Neural progenitor cell (in vitro differentiated cells): ENCODE measurements around the gene SPATA7. TPM values are rescaled to one million over a fixed set of nuclear protein-coding genes. Genes with fewer than 3 reads are reported as not detected.

Experiments used
- DNase-seq: peaks from one replicate; pipeline ENCODE4 v3.0.0-alpha.2; 2016; ENCODE audit warnings: low spot score
- H2AFZ ChIP-seq: fragments of 200-600 bp; sonication (generic); replicated peaks from 2 replicates; pipeline ENCODE4 v1.6.1; 2016; ENCODE audit warnings: antibody characterized with exemption
- H3F3A ChIP-seq: fragments of 200-600 bp; sonication (generic); 2 replicates; pipeline ENCODE4 v1.6.1; 2016; ENCODE audit warnings: antibody characterized with exemption, low read depth
- H3K27ac ChIP-seq: fragments of 200-600 bp; sonication (generic); 2 replicates; pipeline ENCODE4 v1.5.1; 2016; ENCODE audit warnings: mild to moderate bottlenecking
- H3K27me3 ChIP-seq: fragments of 200-600 bp; sonication (generic); 2 replicates; pipeline ENCODE4 v1.6.1; 2016; ENCODE audit warnings: mild to moderate bottlenecking, moderate library complexity
- H3K36me3 ChIP-seq: fragments of 200-600 bp; sonication (generic); 2 replicates; pipeline ENCODE4 v1.5.1; 2016
- H3K4me1 ChIP-seq: fragments of 200-600 bp; sonication (generic); 2 replicates; pipeline ENCODE4 v1.6.1; 2016; ENCODE audit warnings: mixed run types
- H3K4me2 ChIP-seq: fragments of 200-600 bp; sonication (generic); 2 replicates; pipeline ENCODE4 v1.6.1; 2016
- H3K4me3 ChIP-seq: fragments of 200-600 bp; sonication (generic); 2 replicates; pipeline ENCODE4 v1.5.1; 2016
- H3K79me2 ChIP-seq: fragments of 200-600 bp; sonication (generic); 2 replicates; pipeline ENCODE4 v1.6.1; 2016; ENCODE audit warnings: low read depth
- H3K9ac ChIP-seq: fragments of 200-600 bp; sonication (generic); 2 replicates; pipeline ENCODE4 v1.6.1; 2016
- H3K9me3 ChIP-seq: fragments of 200-600 bp; sonication (generic); 2 replicates; pipeline ENCODE4 v1.5.1; 2016; ENCODE audit warnings: low read depth
- H4K20me1 ChIP-seq: fragments of 200-600 bp; sonication (generic); 2 replicates; pipeline ENCODE4 v1.6.1; 2016; ENCODE audit warnings: low read depth
- H3K27ac Mint-ChIP-seq: 3 replicates; pipeline ENCODE4 v1.8.0; 2021; ENCODE audit warnings: mixed read lengths
- H3K27me3 Mint-ChIP-seq: 2 replicates; pipeline ENCODE4 v1.8.0; 2022; ENCODE audit warnings: low read depth, mild to moderate bottlenecking, inconsistent platforms, moderate library complexity, mixed read lengths; ENCODE audit not compliant: insufficient read depth
- H3K36me3 Mint-ChIP-seq: 3 replicates; pipeline ENCODE4 v1.8.0; 2021; ENCODE audit warnings: mixed read lengths
- H3K4me1 Mint-ChIP-seq: 3 replicates; pipeline ENCODE4 v1.8.0; 2021; ENCODE audit warnings: mixed read lengths
- H3K4me3 Mint-ChIP-seq: 3 replicates; pipeline ENCODE4 v1.8.0; 2021; ENCODE audit warnings: mild to moderate bottlenecking, moderate library complexity, mixed read lengths
- H3K9me3 Mint-ChIP-seq: 3 replicates; pipeline ENCODE4 v1.8.0; 2020; ENCODE audit warnings: mixed read lengths
- CTCF ChIP-seq: fragments of 200-600 bp; sonication (generic); IDR thresholded peaks from 2 replicates; pipeline ENCODE4 v1.5.1; 2017; ENCODE audit warnings: antibody characterized with exemption, mild to moderate bottlenecking
- EZH2 ChIP-seq: fragments of 200-600 bp; sonication (generic); IDR thresholded peaks from 2 replicates; pipeline ENCODE4 v1.6.1; 2017; ENCODE audit warnings: antibody characterized with exemption, mild to moderate bottlenecking, moderate library complexity
- EZH2phosphoT487 ChIP-seq: fragments of 200-600 bp; sonication (generic); IDR thresholded peaks from 2 replicates; pipeline ENCODE4 v1.6.1; 2017; ENCODE audit warnings: antibody characterized with exemption
- total RNA-seq: library from RNA; depleted of rRNA; stranded (reverse); fragments of >200 nt; gene quantifications from 2 replicates; pipeline ENCODE4 v1.2.3, GENCODE V29; 2015; ENCODE audit warnings: low replicate concordance

The SPATA7 gene
- total RNA-seq, 1 donor from 2014 or later, result 39.9 TPM

- peaks cover 26% of the 10 kb centered on the region for H3K9me3 Mint-ChIP-seq
- peaks cover 2% of the 10 kb centered on the region for H3K4me1 Mint-ChIP-seq
- Histone ChIP-seq H3K9ac (no peak overlapping the region), H3K4me1 (no peaks in the 10 kb centered on the region), H3K79me2 (no peaks in the 10 kb centered on the region), H3K36me3 (peaks cover 23% of the 10 kb centered on the region), H3K27ac (no peak overlapping the region), H4K20me1 (no peaks in the 10 kb centered on the region), H2AFZ (no peak overlapping the region), H3K9me3 (peaks cover 12% of the 10 kb centered on the region), H3K4me2 (no peak overlapping the region), H3K4me3 (no peak overlapping the region), H3F3A (no peaks in the 10 kb centered on the region), H3K27me3 (no peaks in the 10 kb centered on the region)
- H3K27ac Mint-ChIP-seq, result no peak overlapping the region
- no peak for DNase-seq
- no peak for TF ChIP-seq EZH2phosphoT487
- no peak for TF ChIP-seq EZH2
- no peak for TF ChIP-seq CTCF
- H3K4me3 Mint-ChIP-seq, result no peak overlapping the region
- H3K27me3 Mint-ChIP-seq, result no peaks in the 10 kb centered on the region
- peaks cover 37% of the 10 kb centered on the region for H3K36me3 Mint-ChIP-seq
Measured at GRCh38 chr14:88420187-88420586, 34.7 kb downstream of the SPATA7 start.

GRCh38 chr14:88421286-88421685 is 35.8 kb downstream of the SPATA7 start:
- Mint-ChIP-seq H3K27me3 (no peaks in the 10 kb centered on the region), H3K27ac (no peak overlapping the region), H3K4me1 (peaks cover 2% of the 10 kb centered on the region), H3K9me3 (peaks cover 17% of the 10 kb centered on the region), H3K4me3 (no peak overlapping the region), H3K36me3 (peaks cover 28% of the 10 kb centered on the region)
- Histone ChIP-seq H3K4me1 (peaks cover 3% of the 10 kb centered on the region), H3K9me3 (peaks cover 12% of the 10 kb centered on the region), H3K36me3 (peaks cover 23% of the 10 kb centered on the region), H3F3A (peaks cover 3% of the 10 kb centered on the region), H4K20me1 (no peaks in the 10 kb centered on the region), H3K27ac (no peak overlapping the region), H3K79me2 (no peaks in the 10 kb centered on the region), H3K27me3 (no peaks in the 10 kb centered on the region), H3K4me2 (no peak overlapping the region), H3K9ac (no peak overlapping the region), H3K4me3 (no peak overlapping the region), H2AFZ (no peak overlapping the region)
- no peak for DNase-seq
- TF ChIP-seq EZH2phosphoT487 (no peak), CTCF (no peak), EZH2 (no peak)

- no peak for TF ChIP-seq EZH2phosphoT487
- no peak for TF ChIP-seq CTCF
- no peak for TF ChIP-seq EZH2
- no peak overlapping the region for H3K4me2 ChIP-seq
- Mint-ChIP-seq H3K27ac (peak overlapping the region; percentile 15), H3K36me3 (peaks cover 26% of the 10 kb centered on the region), H3K4me1 (peaks cover 4% of the 10 kb centered on the region), H3K4me3 (no peak overlapping the region), H3K9me3 (peaks cover 14% of the 10 kb centered on the region), H3K27me3 (no peaks in the 10 kb centered on the region)
- peaks cover 6% of the 10 kb centered on the region for H3K4me1 ChIP-seq
- DNase-seq, result no peak
- H3K4me3 ChIP-seq, result no peak overlapping the region
- H3K9me3 ChIP-seq, result peaks cover 12% of the 10 kb centered on the region
- H3K9ac ChIP-seq, result no peak overlapping the region
- H2AFZ ChIP-seq, result no peak overlapping the region
- peaks cover 4% of the 10 kb centered on the region for H3F3A ChIP-seq
- no peak overlapping the region for H3K27ac ChIP-seq
- H3K27me3 ChIP-seq, result no peaks in the 10 kb centered on the region
- H3K79me2 ChIP-seq, result no peaks in the 10 kb centered on the region
- H3K36me3 ChIP-seq, result peaks cover 17% of the 10 kb centered on the region
- no peaks in the 10 kb centered on the region for H4K20me1 ChIP-seq
Measured at GRCh38 chr14:88422047-88422446, 36.6 kb downstream of the SPATA7 start.
